Keratinocyte (primary cell): ENCODE results near the gene CDKN2AIPNL. TPM values are rescaled to one million over a fixed set of nuclear protein-coding genes. Genes with fewer than 3 reads are reported as not detected.

Experiments used
- DNase-seq: peaks from one replicate; pipeline ENCODE4 v3.0.0-alpha.2; 2011; ENCODE audit warnings: low read depth, missing footprints, low spot score
- FAIRE-seq: peaks from 2 replicates; lab custom pipeline; 2011; peaks lifted over from hg19 to GRCh38; lab: Jason Lieb, UNC
- H2AFZ ChIP-seq: 2 replicates; pipeline ENCODE4 v1.6.0; 2012; ENCODE audit warnings: low read length, control low read depth, inconsistent platforms; ENCODE audit not compliant: control insufficient read depth
- H3K27ac ChIP-seq: 2 replicates; pipeline ENCODE4 v1.5.1; 2011; ENCODE audit warnings: low read length; ENCODE audit not compliant: control insufficient read depth, insufficient read depth
- H3K27me3 ChIP-seq: 3 replicates; pipeline ENCODE4 v1.6.0; 2011; ENCODE audit warnings: low read length; ENCODE audit not compliant: control insufficient read depth, insufficient read depth; ENCODE audit errors: extremely low read depth
- H3K36me3 ChIP-seq, 2 experiments: 2 replicates in 1 of 2; 3 replicates in 1 of 2; pipeline ENCODE4 v1.5.1; 2011; ENCODE audit warnings: low read length in 2 of 2, mild to moderate bottlenecking in 1 of 2; ENCODE audit not compliant: control insufficient read depth in 2 of 2, insufficient read depth in 2 of 2; ENCODE audit errors: extremely low read depth in 1 of 2
- H3K4me1 ChIP-seq: 3 replicates; pipeline ENCODE4 v1.5.1; 2011; ENCODE audit warnings: low read length; ENCODE audit not compliant: control insufficient read depth, insufficient read depth; ENCODE audit errors: extremely low read depth
- H3K4me2 ChIP-seq: 3 replicates; pipeline ENCODE4 v1.6.0; 2011; ENCODE audit warnings: low read depth, low read length; ENCODE audit not compliant: control insufficient read depth, insufficient read depth; ENCODE audit errors: extremely low read depth
- H3K4me3 ChIP-seq, 3 experiments: fragments of 200-600 bp in 1 of 3; sonication (generic) in 1 of 3; 2 replicates in 2 of 3; 3 replicates in 1 of 3; pipeline ENCODE4 v1.5.1; 2011 to 2016; ENCODE audit warnings: low read length in 3 of 3, mild to moderate bottlenecking in 3 of 3, control low read depth in 2 of 3, inconsistent platforms in 1 of 3, low read depth in 1 of 3, mixed read lengths in 1 of 3, mixed run types in 1 of 3, moderate library complexity in 1 of 3; ENCODE audit not compliant: control insufficient read depth in 2 of 3, insufficient read depth in 2 of 3; ENCODE audit errors: extremely low read depth in 1 of 3
- H3K79me2 ChIP-seq: 2 replicates; pipeline ENCODE4 v1.6.0; 2012; ENCODE audit warnings: low read length; ENCODE audit not compliant: control insufficient read depth, insufficient read depth
- H3K9ac ChIP-seq: 3 replicates; pipeline ENCODE4 v1.6.0; 2011; ENCODE audit warnings: low read length; ENCODE audit not compliant: control insufficient read depth, insufficient read depth; ENCODE audit errors: extremely low read depth
- H3K9me1 ChIP-seq: 3 replicates; pipeline ENCODE4 v1.6.0; 2011; ENCODE audit warnings: low read length; ENCODE audit not compliant: control insufficient read depth, insufficient read depth; ENCODE audit errors: extremely low read depth
- H3K9me3 ChIP-seq: 2 replicates; pipeline ENCODE4 v1.5.1; 2012; ENCODE audit warnings: low read depth, low read length; ENCODE audit not compliant: control insufficient read depth
- H4K20me1 ChIP-seq: 3 replicates; pipeline ENCODE4 v1.6.0; 2011; ENCODE audit warnings: low read length; ENCODE audit not compliant: control insufficient read depth, insufficient read depth; ENCODE audit errors: extremely low read depth
- CTCF ChIP-seq, 3 experiments: IDR thresholded peaks in 1 of 3; conservative IDR thresholded peaks in 1 of 3; optimal IDR thresholded peaks in 1 of 3; 2 replicates in 2 of 3; 3 replicates in 1 of 3; pipeline versions ENCODE3 to v1.5.1; 2011; ENCODE audit warnings: low read length in 3 of 3, mild to moderate bottlenecking in 3 of 3, moderate library complexity in 2 of 3, control low read depth in 1 of 3, inconsistent platforms in 1 of 3; ENCODE audit not compliant: insufficient read depth in 2 of 3; ENCODE audit errors: extremely low read depth in 1 of 3
- EZH2 ChIP-seq: IDR thresholded peaks from one replicate; pipeline ENCODE4 v1.6.1; 2012; ENCODE audit warnings: inconsistent platforms, mild to moderate bottlenecking, low read length, moderate library complexity
- dilution Hi-C: fragments of 300-500 bp; cut with MboI; formaldehyde crosslinking; loops from one replicate; pipeline ENCODE4 v1.7.0; 2020; ENCODE audit warnings: low sequenced_read_pairs; ENCODE audit not compliant: extremely low pct_ligation_motif_present
- polyA plus RNA-seq, 5 experiments: library from polyadenylated mRNA; depleted of rRNA in 3 of 5; stranded (reverse) in 3 of 5; stranded (forward) in 1 of 5; unstranded in 1 of 5; fragments of >200 nt; gene quantifications; 1 replicate in 1 of 5; 2 replicates in 3 of 5; 3 replicates in 1 of 5; pipeline versions ENCODE4 v1.2.1 to v1.2.3, GENCODE V29; 2011 to 2012; ENCODE audit warnings: missing spikeins in 2 of 5, low read depth in 1 of 5, low replicate concordance in 1 of 5

CDKN2AIPNL gene
- polyA plus RNA-seq, 1 donor (not counting 4 experiments of a cell fraction or from before 2014, with no cell fraction given), result 28.4 TPM

DNA sequence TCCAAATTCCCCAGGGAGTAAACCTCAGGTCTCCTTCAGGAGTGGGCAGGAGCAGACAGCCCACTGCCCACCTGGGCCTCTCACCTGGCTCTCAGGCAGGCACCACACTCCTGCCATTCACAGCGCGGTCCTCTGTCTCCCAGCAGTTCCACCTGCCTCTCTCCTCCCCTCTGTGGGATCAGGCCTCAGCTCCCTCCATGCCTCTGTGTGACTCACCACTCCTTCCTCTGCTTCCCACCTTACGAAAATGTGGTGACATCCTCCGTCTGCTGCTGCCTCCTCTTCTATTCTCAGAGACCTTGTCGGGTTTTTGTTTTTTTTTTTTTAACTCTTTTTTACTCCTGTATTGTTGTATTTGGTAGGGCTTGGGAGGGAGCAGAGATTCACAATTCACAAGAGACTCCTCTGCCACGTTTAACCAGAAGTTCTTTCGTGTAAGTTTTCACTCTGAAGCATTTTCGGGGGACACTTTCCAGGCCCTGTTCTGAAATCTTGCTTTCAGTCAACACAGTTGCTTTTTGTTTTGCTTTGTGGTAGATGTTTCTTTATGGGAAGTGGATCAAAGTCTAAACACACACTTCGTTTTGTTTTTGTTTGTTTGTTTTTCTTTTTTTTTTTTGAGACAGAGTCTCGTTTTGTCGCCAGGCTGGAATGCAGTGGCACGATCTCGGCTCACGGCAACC is 21.1 kb upstream of the CDKN2AIPNL start:
- dilution Hi-C loops, result no loop called here
- no peak overlapping the region for H3K4me3 ChIP-seq
- no peak overlapping the region for H2AFZ ChIP-seq
- no peaks in the 10 kb centered on the region for H4K20me1 ChIP-seq
- H3K4me2 ChIP-seq, result no peak overlapping the region
- no peaks in the 10 kb centered on the region for H3K27me3 ChIP-seq
- no peaks in the 10 kb centered on the region for H3K36me3 ChIP-seq
- H3K79me2 ChIP-seq, result no peaks in the 10 kb centered on the region
- TF ChIP-seq CTCF (optimal IDR thresholded peaks at IDR 0.05 in 1 of 3, IDR thresholded peaks at IDR 0.05 in 1 of 3, conservative IDR thresholded peaks at IDR 0.05 in 1 of 3; ENCODE audit: extremely low read depth in 1 of 3, insufficient read depth in 2 of 3, low read length in 3 of 3) (no peak), EZH2 (no peak)
- DNase-seq (no peak), FAIRE-seq (no peak)
- H3K9ac ChIP-seq, result no peak overlapping the region
- H3K9me3 ChIP-seq, result no peaks in the 10 kb centered on the region
- H3K9me1 ChIP-seq, result peaks cover 3% of the 10 kb centered on the region
- no peak overlapping the region for H3K27ac ChIP-seq
- peaks cover 33% of the 10 kb centered on the region for H3K4me1 ChIP-seq

DNA sequence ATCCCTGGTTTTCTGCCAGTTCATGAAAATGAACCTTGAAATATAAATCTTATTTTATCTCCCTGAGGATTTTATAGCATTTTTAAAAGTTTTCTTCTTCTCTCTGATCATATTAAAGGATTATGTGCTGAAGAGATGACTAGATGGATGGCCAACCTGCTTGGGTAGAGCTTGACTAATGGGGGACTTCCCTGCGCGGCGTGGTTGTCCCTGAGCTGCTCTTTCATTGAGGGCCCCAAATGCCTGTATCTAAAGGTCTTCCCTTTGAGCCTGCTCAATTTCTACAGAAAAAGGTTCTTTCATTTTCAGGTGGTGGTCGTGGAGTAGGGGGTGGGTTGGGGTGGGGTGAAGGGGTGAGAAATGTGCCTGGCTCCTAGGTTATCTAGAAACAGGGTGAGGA is 20.5 kb upstream of the CDKN2AIPNL start:
- FAIRE-seq, result no peak
- H3K9me3 ChIP-seq, result no peaks in the 10 kb centered on the region
- no peak overlapping the region for H2AFZ ChIP-seq
- TF ChIP-seq EZH2, result no peak
- no peak for TF ChIP-seq CTCF (optimal IDR thresholded peaks at IDR 0.05 in 1 of 3, IDR thresholded peaks at IDR 0.05 in 1 of 3, conservative IDR thresholded peaks at IDR 0.05 in 1 of 3; ENCODE audit: extremely low read depth in 1 of 3, insufficient read depth in 2 of 3, low read length in 3 of 3)
- no peaks in the 10 kb centered on the region for H4K20me1 ChIP-seq
- no peak for DNase-seq
- H3K4me2 ChIP-seq, result no peak overlapping the region
- H3K9me1 ChIP-seq, result peaks cover 3% of the 10 kb centered on the region
- no peak overlapping the region for H3K9ac ChIP-seq
- H3K36me3 ChIP-seq, result no peaks in the 10 kb centered on the region
- no peaks in the 10 kb centered on the region for H3K27me3 ChIP-seq
- H3K4me3 ChIP-seq, result no peak overlapping the region
- no peak overlapping the region for H3K27ac ChIP-seq
- dilution Hi-C loops, result no loop called here
- H3K79me2 ChIP-seq, result no peaks in the 10 kb centered on the region
- H3K4me1 ChIP-seq, result peaks cover 29% of the 10 kb centered on the region
